ENCODE measurements around the gene PAPOLA. TPM values are rescaled to one million over a fixed set of nuclear protein-coding genes. Genes with fewer than 3 reads are reported as not detected.

The PAPOLA gene
- total and polyA plus RNA-seq, 2 donors (not counting 1 experiment from before 2014, with no cell fraction given): 104 to 324 TPM

DNA sequence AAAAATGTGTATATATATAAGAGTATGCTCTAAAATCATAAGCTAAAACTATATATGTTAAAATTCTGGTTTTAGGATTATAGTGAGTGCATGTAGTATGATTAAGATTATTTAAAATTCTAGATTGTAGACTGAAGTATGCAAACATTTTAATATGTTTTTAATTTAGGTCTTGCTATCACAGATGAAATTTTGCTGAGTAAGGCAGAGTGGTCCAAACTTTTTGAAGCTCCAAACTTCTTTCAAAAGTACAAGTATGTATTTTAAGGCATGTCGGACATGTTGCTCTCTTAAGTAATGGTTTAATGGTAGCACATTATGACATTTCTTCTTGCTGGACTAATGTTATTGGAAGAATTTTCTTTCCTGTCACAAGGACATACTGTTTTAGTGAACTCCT lies 34.6 kb downstream of the PAPOLA start:
- Histone ChIP-seq H3K4me2 (replicated peaks; ENCODE audit: low read depth, low read length, poor library complexity, severe bottlenecking) (no peak overlapping the region), H3K4me1 (ENCODE audit: control insufficient read depth in 2 of 2, insufficient read depth in 2 of 2, low read length in 2 of 2) (no peaks in the 10 kb centered on the region), H2AFZ (ENCODE audit: insufficient read depth, low read depth, low read length, poor library complexity, severe bottlenecking) (no peak overlapping the region), H3K9me3 (ENCODE audit: control extremely low read depth in 1 of 3, control insufficient read depth in 2 of 3, insufficient read depth in 1 of 3, low read length in 2 of 3) (no peaks in the 10 kb centered on the region), H4K20me1 (ENCODE audit: control insufficient read depth, insufficient read depth, low read length, poor library complexity, severe bottlenecking) (peaks cover 10% of the 10 kb centered on the region), H3K36me3 (replicated peaks in 1 of 2; ENCODE audit: control extremely low read depth in 1 of 2, control insufficient read depth in 1 of 2, extremely low read depth in 1 of 2, insufficient read depth in 2 of 2, low read length in 1 of 2) (peaks cover 7 to 29% of the 10 kb centered on the region in 2 experiments), H3K27me3 (replicated peaks in 1 of 4; ENCODE audit: control extremely low read depth in 1 of 4, control insufficient read depth in 3 of 4, insufficient read depth in 4 of 4, low read length in 3 of 4) (no peaks in the 10 kb centered on the region), H3K9ac (ENCODE audit: low read length) (no peak overlapping the region), H3K4me3 (ENCODE audit: control extremely low read depth in 1 of 5, extremely low read depth in 1 of 5, insufficient read depth in 1 of 5, low read depth in 2 of 5, low read length in 4 of 5) (no peak overlapping the region), H3K27ac (ENCODE audit: low read length in 2 of 2) (peak overlapping the region in 1 of 2 donors; percentile 16), H3K79me2 (ENCODE audit: control insufficient read depth, insufficient read depth, low read length) (peaks cover 7% of the 10 kb centered on the region)
- intact Hi-C loops (cut with micrococcal nuclease): no loop called here
- WGBS (ENCODE audit: insufficient coverage): no CpG with 5 or more reads among the region's 1 CpG
- peaks cover 3% of the 10 kb centered on the region for H3K4me1 Mint-ChIP-seq
- no peaks in the 10 kb centered on the region for H3K9me3 Mint-ChIP-seq (ENCODE audit: insufficient read depth)
- ChIA-PET POLR2A (no interaction called here), CTCF (interaction anchor here (0.9 to 1.5 kb wide), 3 partner anchors 10 to 20 kb away, joined by 3 to 4 read pairs (median 4); no protein-coding TSS in a partner anchor)
- ATAC-seq (ENCODE audit: low read depth): no peak
- DNase-seq: no peak
- H3K27ac Mint-ChIP-seq: no peak overlapping the region
- TF ChIP-seq EZH2 (IDR thresholded peaks at IDR 0.05; ENCODE audit: borderline replicate concordance, insufficient read depth, low read depth, low read length, poor library complexity, severe bottlenecking) (no peak), CTCF (IDR thresholded peaks at IDR 0.05) (no peak)
- H3K27me3 Mint-ChIP-seq: no peaks in the 10 kb centered on the region
- H3K4me3 Mint-ChIP-seq: no peak overlapping the region

DNA sequence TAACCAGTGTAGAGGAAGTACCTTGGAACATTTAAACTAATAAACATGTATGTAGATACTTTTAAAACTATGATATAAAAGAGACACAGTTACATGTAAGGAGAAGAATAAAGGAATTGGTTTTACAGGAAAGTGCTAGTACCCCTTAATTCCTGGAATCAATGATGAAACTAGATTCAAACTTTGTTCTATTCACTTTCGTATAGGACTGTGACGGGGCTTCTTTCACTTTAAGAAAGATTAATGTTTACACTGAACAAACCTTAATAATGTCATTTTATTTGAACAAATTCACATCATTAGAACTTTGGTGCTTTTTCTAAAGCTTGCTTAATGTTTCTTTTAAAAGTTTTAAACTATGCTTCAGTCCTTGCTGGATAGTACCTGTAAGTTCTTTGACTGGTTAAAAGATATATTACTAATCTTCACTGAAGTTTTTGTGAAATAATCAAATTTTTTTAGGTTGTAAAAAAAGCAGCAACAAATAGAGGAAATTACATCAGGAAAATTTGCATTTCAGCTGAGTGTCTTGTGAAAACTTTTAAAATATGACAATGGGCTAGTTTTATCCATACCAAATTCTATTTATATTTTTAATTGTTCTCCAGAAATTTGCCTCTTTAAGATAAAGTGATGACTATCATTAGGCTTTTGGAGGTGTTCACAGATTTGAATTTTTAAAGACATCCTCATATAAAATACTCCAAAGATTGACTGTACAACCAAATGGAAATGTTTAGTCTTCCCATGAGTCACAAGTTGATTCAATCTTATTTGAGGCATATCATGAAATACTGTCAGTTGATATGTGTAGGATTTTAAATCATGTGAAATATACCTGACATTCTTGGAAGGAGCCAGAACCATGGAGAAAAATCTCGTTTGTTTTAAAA lies 36.2 kb downstream of the PAPOLA start:
- Mint-ChIP-seq H3K27me3 (no peaks in the 10 kb centered on the region), H3K4me3 (no peak overlapping the region), H3K4me1 (peaks cover 3% of the 10 kb centered on the region), H3K27ac (no peak overlapping the region), H3K9me3 (ENCODE audit: insufficient read depth) (no peaks in the 10 kb centered on the region)
- intact Hi-C loops (cut with micrococcal nuclease): no loop called here
- no peak for DNase-seq
- POLR2A ChIA-PET: no interaction called here
- Histone ChIP-seq H3K4me1 (ENCODE audit: control insufficient read depth in 2 of 2, insufficient read depth in 2 of 2, low read length in 2 of 2) (no peaks in the 10 kb centered on the region), H3K9ac (ENCODE audit: low read length) (no peak overlapping the region), H3K36me3 (replicated peaks in 1 of 2; ENCODE audit: control extremely low read depth in 1 of 2, control insufficient read depth in 1 of 2, extremely low read depth in 1 of 2, insufficient read depth in 2 of 2, low read length in 1 of 2) (peaks cover 8 to 31% of the 10 kb centered on the region in 2 experiments), H3K27me3 (replicated peaks in 1 of 4; ENCODE audit: control extremely low read depth in 1 of 4, control insufficient read depth in 3 of 4, insufficient read depth in 4 of 4, low read length in 3 of 4) (no peaks in the 10 kb centered on the region), H4K20me1 (ENCODE audit: control insufficient read depth, insufficient read depth, low read length, poor library complexity, severe bottlenecking) (no peaks in the 10 kb centered on the region), H2AFZ (ENCODE audit: insufficient read depth, low read depth, low read length, poor library complexity, severe bottlenecking) (no peak overlapping the region), H3K79me2 (ENCODE audit: control insufficient read depth, insufficient read depth, low read length) (peaks cover 7% of the 10 kb centered on the region), H3K4me3 (ENCODE audit: control extremely low read depth in 1 of 5, extremely low read depth in 1 of 5, insufficient read depth in 1 of 5, low read depth in 2 of 5, low read length in 4 of 5) (no peak overlapping the region), H3K9me3 (ENCODE audit: control extremely low read depth in 1 of 3, control insufficient read depth in 2 of 3, insufficient read depth in 1 of 3, low read length in 2 of 3) (no peaks in the 10 kb centered on the region), H3K27ac (ENCODE audit: low read length in 2 of 2) (peak overlapping the region in 1 of 2 donors; percentile 34), H3K4me2 (replicated peaks; ENCODE audit: low read depth, low read length, poor library complexity, severe bottlenecking) (no peak overlapping the region)
- no peak for ATAC-seq (ENCODE audit: low read depth)
- CTCF ChIA-PET: no interaction called here
- WGBS (ENCODE audit: insufficient coverage): no CpG with 5 or more reads among the region's 3 CpGs
- no peak for TF ChIP-seq EZH2 (IDR thresholded peaks at IDR 0.05; ENCODE audit: borderline replicate concordance, insufficient read depth, low read depth, low read length, poor library complexity, severe bottlenecking)
- no peak for TF ChIP-seq CTCF (IDR thresholded peaks at IDR 0.05)
